ENCODE measurements around the gene DDX10. TPM values are rescaled to one million over a fixed set of nuclear protein-coding genes. Genes with fewer than 3 reads are reported as not detected.

The DDX10 gene
- polyA plus RNA-seq, 1 of the 3 experiments (the other 2 are of a cell fraction) = 35.8 TPM

GRCh38 chr11:108796551-108796950 is 131.7 kb downstream of the DDX10 start:
- Histone ChIP-seq H2AFZ (ENCODE audit: low read depth) (no peak overlapping the region), H3K4me1 (ENCODE audit: control insufficient read depth in 1 of 2, insufficient read depth in 2 of 2, low read depth in 1 of 2, low read length in 1 of 2) (peaks cover 0 to 4% of the 10 kb centered on the region in 2 experiments; a peak in 2 of 4 replicates), H3K36me3 (replicated peaks in 1 of 2; ENCODE audit: control insufficient read depth in 1 of 2, insufficient read depth in 2 of 2, low read length in 1 of 2) (no peaks in the 10 kb centered on the region), H3F3A (replicated peaks; ENCODE audit: insufficient read depth) (peaks cover 3% of the 10 kb centered on the region), H3K4me2 (no peak overlapping the region), H3K9me3 (no peaks in the 10 kb centered on the region), H3K9ac (no peak overlapping the region), H4K20me1 (ENCODE audit: insufficient read depth) (no peaks in the 10 kb centered on the region), H3K4me3 (ENCODE audit: low read depth in 2 of 2, low read length in 1 of 2) (no peak overlapping the region), H3K79me2 (ENCODE audit: insufficient read depth) (peaks cover 14% of the 10 kb centered on the region; the same call in 1 of the 2 replicates), H3K27me3 (ENCODE audit: insufficient read depth) (no peaks in the 10 kb centered on the region), H3K9me2 (no peaks in the 10 kb centered on the region), H3K27ac (ENCODE audit: low read depth in 2 of 2, low read length in 1 of 2) (no peak overlapping the region)
- ChIA-PET CTCF (no interaction called here), POLR2A (no interaction called here)
- TF ChIP-seq ZBTB33 (IDR thresholded peaks at IDR 0.05; ENCODE audit: borderline replicate concordance, low read depth) (no peak), RXRA (IDR thresholded peaks at IDR 0.05; ENCODE audit: borderline replicate concordance, low read depth) (no peak), CHD2 (IDR thresholded peaks at IDR 0.05; ENCODE audit: low read length, partially characterized antibody) (no peak), SIN3A (IDR thresholded peaks at IDR 0.05; ENCODE audit: borderline replicate concordance, low read depth, low read length) (no peak), PBX3 (IDR thresholded peaks at IDR 0.05) (no peak)
- no peak for DNase-seq
- 96% methylated on average over 4 of the region's 4 CpGs for WGBS (ENCODE audit: low lambda C conversion rate)

GRCh38 chr11:108797578-108798100 is 132.8 kb downstream of the DDX10 start:
- no peak for DNase-seq
- H3K4me3 ChIP-seq (ENCODE audit: low read depth in 2 of 2, low read length in 1 of 2) = no peak overlapping the region
- ChIA-PET CTCF (interaction anchor here (1.0 kb wide), 1 partner anchor 9 kb away, joined by 6 read pairs; no protein-coding TSS in a partner anchor), POLR2A (no interaction called here)
- 95% methylated on average over 4 of the region's 4 CpGs for WGBS (ENCODE audit: low lambda C conversion rate)
- H3K9me2 ChIP-seq = no peaks in the 10 kb centered on the region
- H3K27me3 ChIP-seq (ENCODE audit: insufficient read depth) = no peaks in the 10 kb centered on the region
- no peak overlapping the region for H3K9ac ChIP-seq
- no peak overlapping the region for H3K27ac ChIP-seq (ENCODE audit: low read depth in 2 of 2, low read length in 1 of 2)
- no peaks in the 10 kb centered on the region for H3K9me3 ChIP-seq
- H3F3A ChIP-seq (replicated peaks; ENCODE audit: insufficient read depth) = no peaks in the 10 kb centered on the region
- no peak overlapping the region for H2AFZ ChIP-seq (ENCODE audit: low read depth)
- H3K36me3 ChIP-seq (replicated peaks in 1 of 2; ENCODE audit: control insufficient read depth in 1 of 2, insufficient read depth in 2 of 2, low read length in 1 of 2) = no peaks in the 10 kb centered on the region
- TF ChIP-seq FOXM1 (IDR thresholded peaks at IDR 0.05; ENCODE audit: low read depth) (no peak), RAD21 (IDR thresholded peaks at IDR 0.05; ENCODE audit: low read length) (no peak), FOXJ3 (CRISPR knock-in tag; IDR thresholded peaks at IDR 0.05) (no peak), CHD2 (IDR thresholded peaks at IDR 0.05; ENCODE audit: low read length, partially characterized antibody) (no peak), USF2 (IDR thresholded peaks at IDR 0.05; ENCODE audit: borderline replicate concordance, low read depth, low read length) (no peak), USF1 (IDR thresholded peaks at IDR 0.05; ENCODE audit: borderline replicate concordance, low read depth) (no peak), GABPA (IDR thresholded peaks at IDR 0.05; ENCODE audit: low read depth) (no peak), GATA2 (CRISPR knock-in tag; IDR thresholded peaks at IDR 0.05) (no peak), YY1 (IDR thresholded peaks at IDR 0.05; ENCODE audit: low read depth) (no peak), TEAD4 (IDR thresholded peaks at IDR 0.05; ENCODE audit: borderline replicate concordance, insufficient read depth) (no peak), FOSL2 (IDR thresholded peaks at IDR 0.05; ENCODE audit: borderline replicate concordance, low read depth) (no peak), EZH2phosphoT487 (IDR thresholded peaks at IDR 0.05; ENCODE audit: borderline replicate concordance, low read depth) (no peak), MXI1 (IDR thresholded peaks at IDR 0.05; ENCODE audit: low read depth, low read length) (no peak), EP300 (IDR thresholded peaks at IDR 0.05; ENCODE audit: borderline replicate concordance in 1 of 2, low read depth in 1 of 2, low read length in 1 of 2) (no peak), JUND (IDR thresholded peaks at IDR 0.05) (no peak), RXRA (IDR thresholded peaks at IDR 0.05; ENCODE audit: borderline replicate concordance, low read depth) (no peak), RFX5 (IDR thresholded peaks at IDR 0.05; ENCODE audit: low read length) (no peak)
- TF ChIP-seq, protein P1, sequence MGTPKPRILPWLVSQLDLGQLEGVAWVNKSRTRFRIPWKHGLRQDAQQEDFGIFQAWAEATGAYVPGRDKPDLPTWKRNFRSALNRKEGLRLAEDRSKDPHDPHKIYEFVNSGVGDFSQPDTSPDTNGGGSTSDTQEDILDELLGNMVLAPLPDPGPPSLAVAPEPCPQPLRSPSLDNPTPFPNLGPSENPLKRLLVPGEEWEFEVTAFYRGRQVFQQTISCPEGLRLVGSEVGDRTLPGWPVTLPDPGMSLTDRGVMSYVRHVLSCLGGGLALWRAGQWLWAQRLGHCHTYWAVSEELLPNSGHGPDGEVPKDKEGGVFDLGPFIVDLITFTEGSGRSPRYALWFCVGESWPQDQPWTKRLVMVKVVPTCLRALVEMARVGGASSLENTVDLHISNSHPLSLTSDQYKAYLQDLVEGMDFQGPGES (IDR thresholded peaks at IDR 0.05; ENCODE audit: low read depth, low read length) = no peak
- no peaks in the 10 kb centered on the region for H4K20me1 ChIP-seq (ENCODE audit: insufficient read depth)
- peaks cover 14% of the 10 kb centered on the region; the same call in 1 of the 2 replicates for H3K79me2 ChIP-seq (ENCODE audit: insufficient read depth)
- H3K4me1 ChIP-seq (ENCODE audit: control insufficient read depth in 1 of 2, insufficient read depth in 2 of 2, low read depth in 1 of 2, low read length in 1 of 2) = peaks cover 0 to 4% of the 10 kb centered on the region in 2 experiments; a peak in 3 of 4 replicates
- no peak overlapping the region for H3K4me2 ChIP-seq

Measured in SK-N-SH (cell line).